ENCODE data around the gene MYPN. TPM values are rescaled to one million over a fixed set of nuclear protein-coding genes. Genes with fewer than 3 reads are reported as not detected.

The MYPN gene
- total RNA-seq, 1 donor from 2014 or later = 1.0 TPM

DNA sequence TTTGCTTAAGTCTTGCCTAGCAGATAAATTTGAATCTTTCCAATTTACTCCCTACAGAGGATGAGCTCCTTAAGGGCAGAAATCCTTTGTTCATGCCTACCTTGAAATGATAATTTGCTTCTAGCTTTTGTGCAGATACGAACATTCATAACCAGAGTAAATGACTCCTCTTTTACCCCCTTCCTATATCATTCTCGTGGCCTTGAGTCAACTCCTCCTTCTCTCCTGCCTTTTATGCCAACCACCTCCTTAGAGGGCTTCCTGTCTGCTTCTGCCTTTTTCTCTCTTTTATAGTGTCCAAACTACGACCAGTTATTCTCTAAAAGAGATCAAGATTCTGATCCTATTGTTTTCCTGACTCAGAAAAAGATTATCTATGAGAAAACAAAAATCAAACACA is 36.4 kb downstream of the MYPN start:
- DNase-seq (ENCODE audit: extremely low spot score, unreplicated experiment) = no peak
- Mint-ChIP-seq H3K36me3 (ENCODE audit: unreplicated experiment) (no peaks in the 10 kb centered on the region), H3K9me3 (ENCODE audit: unreplicated experiment) (no peaks in the 10 kb centered on the region), H3K4me1 (ENCODE audit: unreplicated experiment) (no peaks in the 10 kb centered on the region), H3K4me3 (ENCODE audit: unreplicated experiment) (no peak overlapping the region), H3K27ac (ENCODE audit: unreplicated experiment) (no peak overlapping the region), H3K27me3 (ENCODE audit: unreplicated experiment) (no peaks in the 10 kb centered on the region)
- TF ChIP-seq, protein P1, sequence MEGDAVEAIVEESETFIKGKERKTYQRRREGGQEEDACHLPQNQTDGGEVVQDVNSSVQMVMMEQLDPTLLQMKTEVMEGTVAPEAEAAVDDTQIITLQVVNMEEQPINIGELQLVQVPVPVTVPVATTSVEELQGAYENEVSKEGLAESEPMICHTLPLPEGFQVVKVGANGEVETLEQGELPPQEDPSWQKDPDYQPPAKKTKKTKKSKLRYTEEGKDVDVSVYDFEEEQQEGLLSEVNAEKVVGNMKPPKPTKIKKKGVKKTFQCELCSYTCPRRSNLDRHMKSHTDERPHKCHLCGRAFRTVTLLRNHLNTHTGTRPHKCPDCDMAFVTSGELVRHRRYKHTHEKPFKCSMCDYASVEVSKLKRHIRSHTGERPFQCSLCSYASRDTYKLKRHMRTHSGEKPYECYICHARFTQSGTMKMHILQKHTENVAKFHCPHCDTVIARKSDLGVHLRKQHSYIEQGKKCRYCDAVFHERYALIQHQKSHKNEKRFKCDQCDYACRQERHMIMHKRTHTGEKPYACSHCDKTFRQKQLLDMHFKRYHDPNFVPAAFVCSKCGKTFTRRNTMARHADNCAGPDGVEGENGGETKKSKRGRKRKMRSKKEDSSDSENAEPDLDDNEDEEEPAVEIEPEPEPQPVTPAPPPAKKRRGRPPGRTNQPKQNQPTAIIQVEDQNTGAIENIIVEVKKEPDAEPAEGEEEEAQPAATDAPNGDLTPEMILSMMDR (IDR thresholded peaks at IDR 0.05) = no peak

DNA sequence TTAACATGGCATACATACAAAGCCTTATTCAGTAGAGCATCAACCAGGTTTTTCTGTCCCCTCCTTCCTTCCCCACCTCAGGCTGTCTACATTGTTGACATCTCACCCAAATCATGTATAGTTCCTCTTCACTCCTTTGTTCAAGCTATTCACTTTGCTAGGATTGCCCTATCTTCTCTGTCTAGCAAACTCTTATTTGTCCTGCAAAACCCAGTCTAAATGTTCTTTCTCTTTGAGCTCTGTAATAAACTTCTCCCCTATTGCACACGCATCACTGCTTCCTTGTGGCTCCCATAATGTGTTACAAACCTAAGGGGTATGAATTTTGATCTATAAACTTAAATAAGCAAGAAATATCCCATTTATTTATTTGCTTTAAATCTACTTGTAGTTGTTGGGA is 36.8 kb downstream of the MYPN start:
- DNase-seq (ENCODE audit: extremely low spot score, unreplicated experiment) = no peak
- Mint-ChIP-seq H3K27me3 (ENCODE audit: unreplicated experiment) (no peaks in the 10 kb centered on the region), H3K4me1 (ENCODE audit: unreplicated experiment) (no peaks in the 10 kb centered on the region), H3K27ac (ENCODE audit: unreplicated experiment) (no peak overlapping the region), H3K9me3 (ENCODE audit: unreplicated experiment) (no peaks in the 10 kb centered on the region), H3K36me3 (ENCODE audit: unreplicated experiment) (no peaks in the 10 kb centered on the region), H3K4me3 (ENCODE audit: unreplicated experiment) (no peak overlapping the region)
- TF ChIP-seq, protein P1 (IDR thresholded peaks at IDR 0.05) = no peak

DNA sequence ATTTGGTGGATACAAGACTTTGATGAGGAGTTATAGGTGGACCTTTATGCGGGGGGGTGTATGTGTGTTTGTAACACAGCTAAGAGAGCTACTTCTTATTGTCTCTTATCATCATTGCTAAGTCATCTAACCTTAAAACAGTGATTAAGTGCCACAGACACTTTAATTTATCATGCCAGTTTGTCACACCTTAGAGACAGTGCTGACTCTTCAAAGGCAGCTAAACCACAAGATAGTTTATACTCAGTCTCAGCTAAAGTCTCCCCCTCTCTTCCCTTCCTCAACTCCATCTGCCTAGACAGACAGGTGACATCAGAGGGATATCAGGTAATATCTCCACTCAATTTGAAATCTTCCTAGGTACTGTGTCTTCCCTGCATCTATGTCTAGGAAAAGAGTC is 42.2 kb downstream of the MYPN start:
- DNase-seq (ENCODE audit: extremely low spot score, unreplicated experiment) = no peak
- no peak overlapping the region for H3K27ac Mint-ChIP-seq (ENCODE audit: unreplicated experiment)
- H3K4me3 Mint-ChIP-seq (ENCODE audit: unreplicated experiment) = no peak overlapping the region
- no peaks in the 10 kb centered on the region for H3K36me3 Mint-ChIP-seq (ENCODE audit: unreplicated experiment)
- H3K27me3 Mint-ChIP-seq (ENCODE audit: unreplicated experiment) = no peaks in the 10 kb centered on the region
- H3K9me3 Mint-ChIP-seq (ENCODE audit: unreplicated experiment) = no peaks in the 10 kb centered on the region
- peaks cover 27% of the 10 kb centered on the region for H3K4me1 Mint-ChIP-seq (ENCODE audit: unreplicated experiment)
- TF ChIP-seq, protein P1 (IDR thresholded peaks at IDR 0.05) = no peak

DNA sequence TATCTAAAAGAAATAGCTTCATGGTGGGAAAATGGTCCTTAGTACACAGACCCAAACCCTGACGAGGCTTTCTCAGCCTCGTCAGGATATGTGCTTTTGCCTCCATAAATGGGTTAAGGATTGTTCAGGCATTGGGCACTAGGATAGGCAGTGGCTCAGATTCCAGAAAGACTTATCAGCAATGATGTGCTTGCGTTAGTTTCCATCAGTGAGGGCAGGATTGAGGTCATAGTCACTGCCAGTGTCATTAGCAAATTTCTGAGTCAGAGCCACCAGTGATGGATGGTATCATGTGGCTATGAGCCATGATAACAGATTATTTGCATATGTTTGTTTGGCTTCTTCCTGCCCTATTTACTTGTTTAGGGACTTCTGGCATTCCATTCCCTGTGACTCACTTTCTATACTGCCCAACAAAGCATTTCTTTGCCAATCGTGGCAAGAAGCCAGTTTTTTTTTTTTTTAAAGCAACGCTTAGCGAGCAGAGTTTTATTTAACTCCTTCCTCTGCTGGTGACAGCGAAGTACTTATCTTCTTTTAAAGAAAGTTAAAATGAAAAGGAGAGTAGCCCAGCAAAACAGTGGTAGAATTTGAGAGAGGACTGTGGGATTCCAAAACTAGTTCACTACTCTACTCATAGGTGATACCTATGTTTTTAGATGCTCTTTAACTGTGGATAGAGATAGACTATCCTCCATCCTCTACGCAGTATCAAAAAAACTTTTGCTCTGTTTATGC is 44.4 kb downstream of the MYPN start:
- Mint-ChIP-seq H3K36me3 (ENCODE audit: unreplicated experiment) (no peaks in the 10 kb centered on the region), H3K4me3 (ENCODE audit: unreplicated experiment) (peak overlapping the region; percentile 47), H3K27me3 (ENCODE audit: unreplicated experiment) (no peaks in the 10 kb centered on the region), H3K4me1 (ENCODE audit: unreplicated experiment) (peaks cover 27% of the 10 kb centered on the region), H3K27ac (ENCODE audit: unreplicated experiment) (peak overlapping the region; percentile 76), H3K9me3 (ENCODE audit: unreplicated experiment) (no peaks in the 10 kb centered on the region)
- no peak for DNase-seq (ENCODE audit: extremely low spot score, unreplicated experiment)
- TF ChIP-seq, protein P1 (IDR thresholded peaks at IDR 0.05) = peak; percentile 5

DNA sequence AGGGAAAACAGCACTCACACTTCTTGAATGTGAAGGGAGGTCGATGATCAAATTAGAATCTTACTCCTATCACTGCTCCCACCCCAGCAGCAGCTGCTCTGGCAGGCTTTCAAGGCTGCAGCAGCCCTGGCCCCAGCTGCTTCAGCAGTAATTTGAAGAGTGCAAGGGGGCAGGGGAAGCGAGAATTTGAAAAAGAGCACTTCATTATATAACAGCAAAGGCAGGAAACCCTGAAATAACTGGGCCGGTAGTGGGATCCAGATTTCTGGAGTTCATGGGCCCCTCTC is 44.9 kb downstream of the MYPN start:
- peaks cover 27% of the 10 kb centered on the region for H3K4me1 Mint-ChIP-seq (ENCODE audit: unreplicated experiment)
- TF ChIP-seq, protein P1 (IDR thresholded peaks at IDR 0.05) = no peak
- no peak for DNase-seq (ENCODE audit: extremely low spot score, unreplicated experiment)
- no peaks in the 10 kb centered on the region for H3K27me3 Mint-ChIP-seq (ENCODE audit: unreplicated experiment)
- H3K27ac Mint-ChIP-seq (ENCODE audit: unreplicated experiment) = peak overlapping the region; percentile 76
- no peaks in the 10 kb centered on the region for H3K9me3 Mint-ChIP-seq (ENCODE audit: unreplicated experiment)
- peak overlapping the region; percentile 47 for H3K4me3 Mint-ChIP-seq (ENCODE audit: unreplicated experiment)
- no peaks in the 10 kb centered on the region for H3K36me3 Mint-ChIP-seq (ENCODE audit: unreplicated experiment)

All from osteocyte (in vitro differentiated cells).